Astrocyte of the spinal cord (primary cell): ENCODE measurements around the gene HSF4.

Experiments used
- DNase-seq: peaks from one replicate; pipeline ENCODE4 v3.0.0; 2011; ENCODE audit warnings: low read depth, low spot score
- H3K4me3 ChIP-seq: 2 replicates; pipeline ENCODE4 v1.5.1; 2011; ENCODE audit warnings: low read depth, mild to moderate bottlenecking, low read length, moderate library complexity
- in situ Hi-C: cut with HindIII; loops from 2 replicates; pipeline ENCODE4 v1.10.0; 2017; ENCODE audit warnings: low sequenced_read_pairs
- TF ChIP-seq, protein P1 (sequence below): IDR thresholded peaks from 2 replicates; pipeline ENCODE4 v1.5.1; 2012; ENCODE audit warnings: low read depth, mild to moderate bottlenecking, low read length, inconsistent platforms

HSF4 gene

DNA sequence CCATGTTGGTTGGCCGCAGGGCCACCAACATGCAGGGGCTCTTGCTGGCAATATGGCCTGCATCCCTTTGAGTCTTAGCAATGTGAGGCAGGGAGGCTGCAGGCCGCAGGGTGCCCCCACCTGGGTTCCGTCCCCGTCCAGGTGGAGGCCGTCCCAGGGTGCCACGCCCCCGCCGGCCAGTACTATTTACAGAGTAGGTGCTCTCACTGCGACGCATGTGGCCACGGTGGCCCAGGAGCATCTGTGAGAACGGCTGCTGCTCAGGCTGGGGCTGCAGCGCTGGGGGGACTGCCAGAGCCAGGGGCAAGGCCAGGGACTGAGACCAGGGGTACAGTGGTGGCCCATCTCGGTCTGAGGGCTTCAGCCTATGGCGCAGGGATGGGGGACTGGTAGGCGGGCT, 15.6 kb downstream of the HSF4 start:
- TF ChIP-seq, protein P1, sequence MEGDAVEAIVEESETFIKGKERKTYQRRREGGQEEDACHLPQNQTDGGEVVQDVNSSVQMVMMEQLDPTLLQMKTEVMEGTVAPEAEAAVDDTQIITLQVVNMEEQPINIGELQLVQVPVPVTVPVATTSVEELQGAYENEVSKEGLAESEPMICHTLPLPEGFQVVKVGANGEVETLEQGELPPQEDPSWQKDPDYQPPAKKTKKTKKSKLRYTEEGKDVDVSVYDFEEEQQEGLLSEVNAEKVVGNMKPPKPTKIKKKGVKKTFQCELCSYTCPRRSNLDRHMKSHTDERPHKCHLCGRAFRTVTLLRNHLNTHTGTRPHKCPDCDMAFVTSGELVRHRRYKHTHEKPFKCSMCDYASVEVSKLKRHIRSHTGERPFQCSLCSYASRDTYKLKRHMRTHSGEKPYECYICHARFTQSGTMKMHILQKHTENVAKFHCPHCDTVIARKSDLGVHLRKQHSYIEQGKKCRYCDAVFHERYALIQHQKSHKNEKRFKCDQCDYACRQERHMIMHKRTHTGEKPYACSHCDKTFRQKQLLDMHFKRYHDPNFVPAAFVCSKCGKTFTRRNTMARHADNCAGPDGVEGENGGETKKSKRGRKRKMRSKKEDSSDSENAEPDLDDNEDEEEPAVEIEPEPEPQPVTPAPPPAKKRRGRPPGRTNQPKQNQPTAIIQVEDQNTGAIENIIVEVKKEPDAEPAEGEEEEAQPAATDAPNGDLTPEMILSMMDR = no peak
- DNase-seq = no peak
- no peak overlapping the region for H3K4me3 ChIP-seq
- in situ Hi-C loops = no loop called here

DNA sequence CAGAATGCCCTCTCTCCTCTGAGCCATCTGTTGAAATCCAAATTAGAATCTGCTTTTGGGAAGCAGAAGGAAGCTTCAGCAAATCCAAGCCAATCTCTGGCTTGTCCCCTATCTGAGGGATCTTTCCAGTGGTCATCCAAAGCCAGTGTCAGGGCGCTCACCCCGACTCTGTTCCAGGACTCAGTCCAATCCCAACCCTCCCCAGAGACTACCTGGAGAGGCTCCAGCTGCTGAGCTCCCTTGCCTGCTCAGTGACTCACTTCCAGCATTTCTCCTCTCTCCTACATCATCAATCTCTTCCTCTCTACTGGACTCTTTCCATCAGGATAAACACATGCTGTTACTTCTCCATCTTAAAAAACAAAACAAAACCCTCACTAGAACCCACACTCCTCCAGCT, 16.8 kb downstream of the HSF4 start:
- no peak overlapping the region for H3K4me3 ChIP-seq
- in situ Hi-C loops = no loop called here
- TF ChIP-seq, protein P1 = no peak
- peak; percentile 84 for DNase-seq

DNA sequence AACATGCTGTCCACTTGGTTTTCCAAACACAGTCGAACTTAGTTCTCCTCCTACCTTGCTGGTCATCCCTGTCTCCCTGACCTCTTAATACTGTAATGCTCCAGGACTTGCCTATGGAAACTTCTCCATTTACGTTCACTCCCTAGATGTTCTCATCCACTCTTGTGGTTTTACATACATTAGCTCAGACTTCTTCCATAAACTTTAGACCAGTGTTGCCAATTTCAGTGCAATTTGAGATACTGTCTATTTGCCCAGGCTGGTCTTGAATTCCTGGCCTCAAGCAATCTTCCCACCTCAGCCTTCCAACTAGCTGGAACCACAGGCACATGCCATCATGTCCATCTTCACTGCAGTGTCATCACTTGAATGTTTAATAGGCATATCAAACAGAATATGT, 17.7 kb downstream of the HSF4 start:
- TF ChIP-seq, protein P1 = no peak
- H3K4me3 ChIP-seq = no peak overlapping the region
- in situ Hi-C loops = no loop called here
- no peak for DNase-seq

DNA sequence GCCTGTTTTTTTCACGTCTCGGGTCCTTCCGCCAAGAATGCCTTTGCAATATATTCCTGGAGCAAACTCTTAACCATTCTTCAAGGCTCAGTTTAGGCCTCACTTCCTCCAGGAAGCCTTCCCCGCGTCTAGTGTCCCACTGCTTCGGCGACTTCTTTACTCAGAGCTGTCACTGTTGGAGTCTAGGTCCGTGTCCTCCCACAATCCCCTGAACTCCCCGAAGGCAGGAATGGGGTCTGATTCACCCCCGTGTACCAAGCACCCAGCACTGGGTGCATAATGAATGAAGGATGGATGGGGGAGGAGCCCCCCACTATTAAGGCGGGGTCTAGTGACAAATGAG, 18.7 kb downstream of the HSF4 start:
- no peak for DNase-seq
- TF ChIP-seq, protein P1 = no peak
- in situ Hi-C loops = no loop called here
- peak overlapping the region; percentile 63 for H3K4me3 ChIP-seq

DNA sequence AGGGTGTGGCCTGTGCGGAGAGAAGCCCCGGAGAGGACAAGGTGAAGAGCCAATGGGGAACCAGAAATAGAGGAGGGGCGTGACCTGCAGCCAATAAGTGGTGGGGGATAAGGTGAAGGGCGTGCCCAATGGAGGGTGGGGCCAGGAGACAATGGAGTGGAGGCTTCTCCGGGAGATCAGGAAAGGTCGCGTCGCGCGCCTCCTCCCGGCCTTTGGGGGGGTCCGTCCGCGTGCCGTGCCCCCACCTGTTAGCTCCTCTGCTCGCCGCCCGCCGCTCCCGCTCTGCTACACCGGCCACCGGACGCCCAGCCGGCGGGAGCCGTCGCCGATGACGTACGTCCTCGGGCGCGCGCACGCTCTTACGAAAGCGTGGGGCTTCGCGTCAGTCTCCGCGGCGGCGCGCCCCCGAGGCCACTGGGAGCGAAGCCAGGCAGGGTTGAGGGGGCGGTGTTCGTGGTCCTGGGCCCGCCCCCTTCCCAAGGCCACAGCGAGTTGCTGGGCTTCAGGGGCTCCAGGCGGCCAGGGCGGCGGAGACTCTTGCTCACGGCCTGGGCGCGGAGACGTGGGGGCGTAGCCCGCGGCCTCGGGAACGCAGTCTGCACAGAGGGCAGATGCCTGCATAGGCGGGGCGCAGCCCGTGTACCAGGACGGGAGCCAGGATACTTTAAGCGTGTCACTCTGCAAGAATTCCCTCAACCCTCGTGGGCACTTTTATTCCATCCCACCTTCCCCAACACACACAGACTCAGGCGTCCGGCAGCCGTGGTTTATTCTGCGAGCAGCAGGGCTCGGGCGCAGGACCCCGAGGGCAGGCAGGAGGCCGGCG, 19.3 kb downstream of the HSF4 start, which contains the start of gene MATCAP1:
Gene MATCAP1 (minus strand): TSS at position 337 of the 826 bp plus-strand sequence. CDS start 3,353 bp downstream, outside the sequence.
- in situ Hi-C loops = no loop called here
- peak; percentile 98 for DNase-seq
- peak within 1 kb of the TSS; percentile 63 for H3K4me3 ChIP-seq
- TF ChIP-seq, protein P1 = no peak

DNA sequence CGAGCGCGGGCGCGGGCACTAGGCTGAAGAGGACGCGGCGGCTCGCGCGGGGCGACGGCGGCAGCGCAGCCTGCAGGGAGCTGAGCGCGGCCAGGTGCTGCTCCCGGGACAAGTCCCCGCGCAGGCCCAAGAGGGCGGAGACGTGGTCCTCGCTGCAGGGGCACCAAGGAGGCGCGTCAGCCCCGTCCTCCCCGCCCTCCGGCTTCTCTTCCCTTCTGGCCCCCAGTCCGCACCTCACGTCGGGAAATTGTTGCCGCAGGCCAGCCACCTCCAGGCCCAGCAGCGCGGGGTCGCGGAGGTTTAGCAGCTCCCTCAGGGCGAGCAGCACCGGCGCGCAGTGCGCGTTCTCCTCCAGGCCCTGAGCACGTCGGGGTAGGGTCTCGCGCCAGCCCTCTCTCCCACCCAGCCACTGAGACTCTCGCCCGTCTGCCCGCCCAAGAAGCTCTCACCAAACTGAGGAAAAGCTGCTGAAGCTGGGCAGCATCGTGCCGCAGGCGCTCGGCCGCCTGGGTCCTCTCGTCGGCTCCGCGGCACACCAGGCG, 20.0 kb downstream of the HSF4 start:
- peak overlapping the region; percentile 63 for H3K4me3 ChIP-seq
- in situ Hi-C loops = no loop called here
- DNase-seq = no peak
- TF ChIP-seq, protein P1 = no peak
